ENCODE measurements around the gene OR2AJ1.

The OR2AJ1 gene

DNA sequence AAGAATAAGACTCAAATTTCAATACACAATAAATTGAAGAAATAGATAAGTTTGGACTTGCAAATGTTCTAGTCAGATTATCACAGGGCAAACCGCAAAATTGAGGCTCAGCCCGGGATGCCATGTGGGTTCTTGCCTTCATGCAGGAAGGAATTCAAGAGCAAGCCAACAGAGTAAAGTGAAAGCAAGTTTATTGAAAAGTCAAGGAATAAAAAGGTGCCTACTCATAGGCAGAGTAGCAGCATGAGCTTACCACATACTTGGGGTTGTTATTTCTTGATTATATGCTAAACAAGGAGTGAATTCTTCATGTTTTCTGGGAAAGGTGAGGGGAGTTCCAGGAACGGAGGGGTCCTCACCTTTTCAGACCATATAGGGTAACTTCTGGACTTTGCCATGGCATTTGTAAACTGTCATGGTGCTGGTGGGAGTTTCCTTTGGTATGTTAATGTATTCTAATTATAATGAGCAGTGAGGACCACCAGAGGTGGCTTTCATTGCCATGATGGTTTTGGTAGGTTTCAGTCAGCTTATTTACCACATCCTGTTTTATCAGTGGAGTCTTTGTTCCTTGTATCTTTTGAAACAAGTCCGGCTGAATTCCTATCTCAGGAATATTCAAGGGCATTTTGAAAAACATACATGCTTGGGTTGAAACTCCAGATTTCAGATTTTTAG, 38.4 kb downstream of the OR2AJ1 start:
- no peak for DNase-seq

- DNase-seq: no peak
These were observed 40.2 kb downstream of the OR2AJ1 start, which contains the start of gene OR2AK2 for GRCh38 chr1:247964933-247965332. OR2AK2 (plus strand) TSS chr1:247965233; CDS start chr1:247965377, 144 bp downstream.

- DNase-seq: no peak
These were observed 42.0 kb downstream of the OR2AJ1 start for GRCh38 chr1:247966532-247967204.
